Endothelial cell of umbilical vein (primary cell): ENCODE data around the gene GGT5. TPM values are rescaled to one million over a fixed set of nuclear protein-coding genes. Genes with fewer than 3 reads are reported as not detected.

ENCODE experiments used
- BruUV-seq: library from RNA; stranded (reverse); fragments of 400-500 nt; replicated peaks from 2 replicates; lab custom pipeline; 2021; lab: Mats Ljungman, UMichigan
- CTCF ChIA-PET: fragments of 300-600, 350-600 bp; sonication (Branson Sonifier 250); formaldehyde crosslinking; loops from one replicate; lab custom pipeline; 2021; ENCODE audit warnings: antibody characterized with exemption, inconsistent platforms; lab: Charles Lee
- POLR2A ChIA-PET: fragments of 300-600, 350-600 bp; sonication (Branson Sonifier 250); formaldehyde crosslinking; loops from one replicate; lab custom pipeline; 2021; ENCODE audit warnings: antibody characterized with exemption, inconsistent platforms; lab: Charles Lee
- DNase-seq: peaks from one replicate; pipeline ENCODE4 v3.0.0-alpha.2; 2011; ENCODE audit warnings: low read depth, low spot score
- FAIRE-seq: peaks from 2 replicates; lab custom pipeline; 2011; peaks lifted over from hg19 to GRCh38; lab: Jason Lieb, UNC
- H2AFZ ChIP-seq: 2 replicates; pipeline ENCODE4 v1.6.0; 2012; ENCODE audit warnings: low read depth, low read length, control low read depth, inconsistent platforms
- H3K27ac ChIP-seq: 2 replicates; pipeline ENCODE4 v1.5.1; 2011; ENCODE audit warnings: low read depth, mild to moderate bottlenecking, control low read depth, low read length, moderate library complexity; ENCODE audit not compliant: insufficient read depth
- H3K27me3 ChIP-seq, 2 experiments: 2 replicates each; pipeline versions ENCODE4 v1.6.0 to v1.6.1; 2011; ENCODE audit warnings: low read length in 2 of 2, mixed read lengths in 1 of 2; ENCODE audit not compliant: control insufficient read depth in 2 of 2, insufficient read depth in 2 of 2
- H3K36me3 ChIP-seq, 2 experiments: 2 replicates in 1 of 2; 3 replicates in 1 of 2; pipeline ENCODE4 v1.5.1; 2011; ENCODE audit warnings: low read length in 2 of 2, mild to moderate bottlenecking in 1 of 2, moderate library complexity in 1 of 2; ENCODE audit not compliant: control insufficient read depth in 2 of 2, insufficient read depth in 2 of 2; ENCODE audit errors: extremely low read depth in 1 of 2
- H3K4me1 ChIP-seq: 3 replicates; pipeline ENCODE4 v1.5.1; 2011; ENCODE audit warnings: mild to moderate bottlenecking, low read length; ENCODE audit not compliant: control insufficient read depth, insufficient read depth; ENCODE audit errors: extremely low read depth
- H3K4me2 ChIP-seq: 2 replicates; pipeline ENCODE4 v1.6.1; 2011; ENCODE audit warnings: low read length, control low read depth, mixed read lengths; ENCODE audit not compliant: insufficient read depth
- H3K4me3 ChIP-seq, 3 experiments: fragments of 200-600 bp in 1 of 3; sonication (generic), shearing (Covaris generic) in 1 of 3; replicated peaks in 1 of 3; 2 replicates each; pipeline ENCODE4 v1.5.1; 2011 to 2016; ENCODE audit warnings: control low read depth in 3 of 3, low read length in 3 of 3, mild to moderate bottlenecking in 2 of 3, inconsistent platforms in 1 of 3, low read depth in 1 of 3, moderate library complexity in 1 of 3; ENCODE audit not compliant: insufficient read depth in 1 of 3
- H3K79me2 ChIP-seq: 2 replicates; pipeline ENCODE4 v1.6.0; 2012; ENCODE audit warnings: low read length, inconsistent platforms; ENCODE audit not compliant: control insufficient read depth, insufficient read depth
- H3K9ac ChIP-seq: replicated peaks from 2 replicates; pipeline ENCODE3; 2011; ENCODE audit warnings: low read length, control low read depth; ENCODE audit not compliant: insufficient read depth; ENCODE audit errors: extremely low read depth
- H3K9me1 ChIP-seq: replicated peaks from 3 replicates; pipeline ENCODE4 v1.6.0; 2011; ENCODE audit warnings: mild to moderate bottlenecking, low read length; ENCODE audit not compliant: control insufficient read depth, insufficient read depth; ENCODE audit errors: extremely low read depth
- H3K9me3 ChIP-seq: replicated peaks from 2 replicates; pipeline ENCODE4 v1.5.1; 2012; ENCODE audit warnings: low read length, inconsistent platforms; ENCODE audit not compliant: control insufficient read depth, insufficient read depth
- H4K20me1 ChIP-seq: replicated peaks from 2 replicates; pipeline ENCODE3; 2011; ENCODE audit warnings: mild to moderate bottlenecking, low read length; ENCODE audit not compliant: control insufficient read depth, insufficient read depth; ENCODE audit errors: extremely low read depth
- CTCF ChIP-seq, 2 donors: IDR thresholded peaks; 1 replicate in 1 of 2; 2 replicates in 1 of 2; pipeline ENCODE4 v1.5.1; 2011; ENCODE audit warnings: low read length in 2 of 2, mild to moderate bottlenecking in 2 of 2, moderate library complexity in 2 of 2, control low read depth in 1 of 2, inconsistent platforms in 1 of 2, low read depth in 1 of 2; ENCODE audit not compliant: insufficient read depth in 1 of 2; ENCODE audit errors: extremely low read depth in 1 of 2
- EZH2 ChIP-seq: IDR thresholded peaks from 2 replicates; pipeline ENCODE4 v1.6.1; 2012; ENCODE audit warnings: borderline replicate concordance, low read depth, mild to moderate bottlenecking, moderate library complexity, low read length, inconsistent platforms; ENCODE audit not compliant: severe bottlenecking
- FOS ChIP-seq: IDR thresholded peaks from 2 replicates; pipeline ENCODE4 v1.6.1; 2011; ENCODE audit warnings: mild to moderate bottlenecking, low read length, moderate library complexity, borderline replicate concordance; ENCODE audit not compliant: insufficient read depth
- GATA2 ChIP-seq: IDR thresholded peaks from 2 replicates; pipeline ENCODE4 v1.7.0; 2011; ENCODE audit warnings: low read depth, mild to moderate bottlenecking, moderate library complexity, mixed read lengths, low read length; ENCODE audit not compliant: insufficient read length, insufficient read depth
- JUN ChIP-seq: IDR thresholded peaks from 2 replicates; pipeline ENCODE4 v1.6.1; 2011; ENCODE audit warnings: borderline replicate concordance, low read depth; ENCODE audit not compliant: insufficient read length, insufficient read depth
- MAX ChIP-seq: IDR thresholded peaks from 2 replicates; pipeline ENCODE4 v1.6.1; 2011; ENCODE audit not compliant: insufficient read depth, insufficient read length
- MYC ChIP-seq: IDR thresholded peaks from one replicate; pipeline ENCODE4 v1.6.1; 2011; ENCODE audit warnings: mild to moderate bottlenecking, low read depth, low read length
- POLR2A ChIP-seq: IDR thresholded peaks from 2 replicates; pipeline ENCODE4 v1.6.1; 2012; ENCODE audit warnings: low read depth, mild to moderate bottlenecking, control low read depth, low read length
- POLR2AphosphoS5 ChIP-seq: IDR thresholded peaks from 2 replicates; pipeline ENCODE4 v1.6.1; 2012; ENCODE audit warnings: low read depth, mild to moderate bottlenecking, control low read depth, low read length, moderate library complexity; ENCODE audit not compliant: insufficient read depth
- dilution Hi-C: fragments of 300-500 bp; cut with MboI; formaldehyde crosslinking; loops from one replicate; pipeline ENCODE4 v1.15.0; 2019; ENCODE audit warnings: low sequenced_read_pairs; ENCODE audit not compliant: extremely low pct_ligation_motif_present
- intact Hi-C: fragments of 100-400 bp; cut with micrococcal nuclease; formaldehyde crosslinking; loops from one replicate; pipeline ENCODE4 v1.10.0; 2022
- polyA plus RNA-seq, 4 experiments: library from polyadenylated mRNA; depleted of rRNA in 3 of 4; stranded (reverse) in 3 of 4; unstranded in 1 of 4; fragments of >200 nt; gene quantifications; 2 replicates each; pipeline versions ENCODE4 v1.2.1 to v1.2.3, GENCODE V29; 2011 to 2012; ENCODE audit warnings: missing spikeins in 1 of 4
- total RNA-seq: library from RNA; stranded (reverse); gene quantifications from 2 replicates; pipeline ENCODE4 v1.2.3, GENCODE V29; 2021

Gene GGT5
- total and polyA plus RNA-seq, 2 donors (not counting 3 experiments of a cell fraction or from before 2014, with no cell fraction given): 45.9 to 293 TPM

DNA sequence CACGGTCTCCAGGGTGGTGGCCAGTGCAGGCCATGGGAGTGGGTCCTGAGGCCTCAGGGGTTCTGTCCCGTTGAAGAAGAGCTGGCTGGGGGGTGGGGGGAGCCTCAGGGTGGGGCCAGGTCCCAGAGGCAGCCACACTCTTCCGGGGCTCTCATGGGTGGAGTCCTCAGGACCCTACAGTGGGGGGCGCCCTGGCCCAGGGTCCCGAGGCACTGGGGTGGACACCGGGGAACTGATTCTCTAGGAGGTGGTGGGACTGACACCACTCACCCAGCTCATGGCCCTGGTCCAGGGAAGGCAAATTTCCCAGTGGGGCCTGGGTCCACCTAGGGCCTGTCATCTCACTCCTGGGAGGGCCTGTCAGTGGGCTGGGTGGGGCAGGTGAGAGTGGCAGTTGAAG is 12.8 kb downstream of the GGT5 start:
- H3K4me1 ChIP-seq: no peaks in the 10 kb centered on the region
- no peaks in the 10 kb centered on the region for H3K9me3 ChIP-seq
- FAIRE-seq: no peak
- ChIA-PET CTCF (interaction anchor here (0.7 to 5.1 kb wide), 10 partner anchors 8 to 41 kb away, joined by 3 to 71 read pairs (median 10); partner anchors contain the start of gene GGT5), POLR2A (interaction anchor here (0.6 kb wide), 1 partner anchor 219 kb away, joined by 5 read pairs; no protein-coding TSS in a partner anchor)
- H3K27me3 ChIP-seq: no peaks in the 10 kb centered on the region
- H2AFZ ChIP-seq: no peak overlapping the region
- no peaks in the 10 kb centered on the region for H3K9me1 ChIP-seq
- H3K27ac ChIP-seq: no peak overlapping the region
- no TSS peak for BruUV-seq
- H3K36me3 ChIP-seq: peaks cover 0 to 4% of the 10 kb centered on the region in 2 experiments
- intact Hi-C loops: no loop called here
- no peak overlapping the region for H3K4me2 ChIP-seq
- no peak overlapping the region for H3K4me3 ChIP-seq
- TF ChIP-seq CTCF (IDR thresholded peaks at IDR 0.05; ENCODE audit: extremely low read depth in 1 of 2, insufficient read depth in 1 of 2, low read depth in 1 of 2, low read length in 2 of 2) (no peak), MAX (no peak), MYC (no peak), GATA2 (no peak)
- dilution Hi-C loops: no loop called here
- no peaks in the 10 kb centered on the region for H4K20me1 ChIP-seq
- no peak overlapping the region for H3K9ac ChIP-seq
- peaks cover 27% of the 10 kb centered on the region for H3K79me2 ChIP-seq
- DNase-seq: no peak

GRCh38 chr22:24231706-24232105 is 13.2 kb downstream of the GGT5 start:
- dilution Hi-C loops: no loop called here
- peaks cover 23% of the 10 kb centered on the region for H3K79me2 ChIP-seq
- no peaks in the 10 kb centered on the region for H4K20me1 ChIP-seq
- H3K4me2 ChIP-seq: no peak overlapping the region
- no peak overlapping the region for H3K9ac ChIP-seq
- H3K9me1 ChIP-seq: no peaks in the 10 kb centered on the region
- peaks cover 0 to 4% of the 10 kb centered on the region in 2 experiments for H3K36me3 ChIP-seq
- no peaks in the 10 kb centered on the region for H3K4me1 ChIP-seq
- intact Hi-C loops: no loop called here
- ChIA-PET CTCF (interaction anchor here (1.0 to 5.1 kb wide), 11 partner anchors 9 to 74 kb away, joined by 3 to 71 read pairs (median 10); partner anchors contain the start of gene GGT5), POLR2A (interaction anchor here (0.6 kb wide), 1 partner anchor 219 kb away, joined by 5 read pairs; no protein-coding TSS in a partner anchor)
- H2AFZ ChIP-seq: no peak overlapping the region
- BruUV-seq: no TSS peak
- FAIRE-seq (no peak), DNase-seq (no peak)
- no peaks in the 10 kb centered on the region for H3K9me3 ChIP-seq
- no peak overlapping the region for H3K4me3 ChIP-seq
- TF ChIP-seq MAX: no peak
- TF ChIP-seq FOS: no peak
- TF ChIP-seq CTCF (IDR thresholded peaks at IDR 0.05; ENCODE audit: extremely low read depth in 1 of 2, insufficient read depth in 1 of 2, low read depth in 1 of 2, low read length in 2 of 2): no peak
- TF ChIP-seq POLR2A: no peak
- TF ChIP-seq GATA2: no peak
- TF ChIP-seq JUN: no peak
- no peak for TF ChIP-seq EZH2
- no peak for TF ChIP-seq POLR2AphosphoS5
- no peak for TF ChIP-seq MYC
- H3K27ac ChIP-seq: no peak overlapping the region
- H3K27me3 ChIP-seq: no peaks in the 10 kb centered on the region
